Tibial nerve (tissue), 4 donors: ENCODE measurements around the gene ROPN1L.

Experiments used
- EP300 ChIP-seq, 2 donors: sonication (generic); formaldehyde crosslinking; IDR thresholded peaks; one replicate each; pipeline ENCODE4 v1.6.1; 2017; ENCODE audit warnings: antibody characterized with exemption in 2 of 2, mild to moderate bottlenecking in 1 of 2
- TF ChIP-seq, protein P1 (sequence below), 5 experiments: fragments of 200-600 bp in 3 of 5; fragments of 450-650 bp in 2 of 5; sonication (generic) in 3 of 5; IDR thresholded peaks; one replicate each; pipeline ENCODE4 v1.5.1; 2016 to 2019; ENCODE audit warnings: antibody characterized with exemption in 5 of 5, mild to moderate bottlenecking in 3 of 5, moderate library complexity in 2 of 5

DNA sequence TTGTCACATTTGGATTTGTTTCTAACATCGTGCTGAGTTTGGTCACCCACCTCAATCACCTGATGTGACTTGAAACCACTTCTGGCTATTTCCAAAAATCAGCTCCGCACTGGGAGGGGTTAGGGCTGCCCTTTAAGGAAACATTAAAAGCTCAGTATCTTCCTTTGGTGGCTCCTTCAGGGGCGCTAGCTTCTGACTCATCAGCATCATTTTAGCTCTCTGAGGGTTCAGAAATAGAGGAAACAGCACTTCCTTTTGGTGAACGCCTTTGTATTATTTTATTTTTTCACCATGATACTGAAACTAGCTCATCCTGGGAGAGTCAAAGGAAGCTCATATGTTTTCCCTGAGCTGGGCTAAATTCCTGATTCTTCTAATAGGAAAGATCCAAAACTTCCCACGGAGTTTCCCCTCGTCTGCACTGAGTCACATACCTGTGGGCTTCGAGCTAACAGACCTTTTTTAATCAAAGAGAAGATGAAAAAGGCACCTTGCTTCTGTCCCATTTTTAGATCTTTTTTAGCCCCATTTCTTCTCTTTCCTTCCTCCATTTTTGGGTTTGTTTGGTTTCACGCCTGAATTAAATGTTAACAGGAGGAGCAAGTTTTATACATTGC, 48.2 kb downstream of the ROPN1L start:
- TF ChIP-seq EP300 (IDR thresholded peaks at IDR 0.05) = peak in 1 of 2 donors; percentile 9
- TF ChIP-seq, protein P1, sequence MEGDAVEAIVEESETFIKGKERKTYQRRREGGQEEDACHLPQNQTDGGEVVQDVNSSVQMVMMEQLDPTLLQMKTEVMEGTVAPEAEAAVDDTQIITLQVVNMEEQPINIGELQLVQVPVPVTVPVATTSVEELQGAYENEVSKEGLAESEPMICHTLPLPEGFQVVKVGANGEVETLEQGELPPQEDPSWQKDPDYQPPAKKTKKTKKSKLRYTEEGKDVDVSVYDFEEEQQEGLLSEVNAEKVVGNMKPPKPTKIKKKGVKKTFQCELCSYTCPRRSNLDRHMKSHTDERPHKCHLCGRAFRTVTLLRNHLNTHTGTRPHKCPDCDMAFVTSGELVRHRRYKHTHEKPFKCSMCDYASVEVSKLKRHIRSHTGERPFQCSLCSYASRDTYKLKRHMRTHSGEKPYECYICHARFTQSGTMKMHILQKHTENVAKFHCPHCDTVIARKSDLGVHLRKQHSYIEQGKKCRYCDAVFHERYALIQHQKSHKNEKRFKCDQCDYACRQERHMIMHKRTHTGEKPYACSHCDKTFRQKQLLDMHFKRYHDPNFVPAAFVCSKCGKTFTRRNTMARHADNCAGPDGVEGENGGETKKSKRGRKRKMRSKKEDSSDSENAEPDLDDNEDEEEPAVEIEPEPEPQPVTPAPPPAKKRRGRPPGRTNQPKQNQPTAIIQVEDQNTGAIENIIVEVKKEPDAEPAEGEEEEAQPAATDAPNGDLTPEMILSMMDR (IDR thresholded peaks at IDR 0.05) = no peak
